Mesenchymal stem cell (in vitro differentiated cells and primary cell): ENCODE data around the gene CWH43. TPM values are rescaled to one million over a fixed set of nuclear protein-coding genes. Genes with fewer than 3 reads are reported as not detected.
A peak's percentile ranks its signal among the peaks of the same experiment; 100 is the strongest.

ENCODE experiments used
- DNase-seq: peaks from one replicate; pipeline ENCODE4 v3.0.0-alpha.2; 2013
- H2AFZ ChIP-seq: one replicate; pipeline ENCODE4 v1.6.1; 2013; ENCODE audit warnings: low read depth, mild to moderate bottlenecking, control low read depth, inconsistent platforms, low read length, moderate library complexity
- H2AK5ac ChIP-seq: 2 replicates; pipeline ENCODE4 v1.6.1; 2013; ENCODE audit warnings: low read length, moderate library complexity, mild to moderate bottlenecking, inconsistent platforms; ENCODE audit not compliant: severe bottlenecking
- H2BK120ac ChIP-seq: one replicate; pipeline ENCODE4 v1.6.1; 2013; ENCODE audit warnings: low read depth, mild to moderate bottlenecking, inconsistent platforms, low read length, moderate library complexity
- H2BK12ac ChIP-seq, 2 experiments: one replicate each; pipeline ENCODE4 v1.6.1; 2013; ENCODE audit warnings: inconsistent platforms in 2 of 2, low read length in 2 of 2, mild to moderate bottlenecking in 2 of 2, moderate library complexity in 2 of 2, control low read depth in 1 of 2
- H2BK15ac ChIP-seq: one replicate; pipeline ENCODE4 v1.6.1; 2013; ENCODE audit warnings: mild to moderate bottlenecking, low read depth, inconsistent platforms; ENCODE audit not compliant: poor library complexity, severe bottlenecking
- H2BK5ac ChIP-seq: 2 replicates; pipeline ENCODE4 v1.6.1; 2013; ENCODE audit warnings: low read depth, mild to moderate bottlenecking, low read length, control low read depth, inconsistent platforms; ENCODE audit not compliant: poor library complexity, severe bottlenecking
- H3K14ac ChIP-seq, 2 experiments: one replicate each; pipeline ENCODE4 v1.6.1; 2013; ENCODE audit warnings: inconsistent platforms in 2 of 2, low read length in 2 of 2, control low read depth in 1 of 2, mild to moderate bottlenecking in 1 of 2, moderate library complexity in 1 of 2
- H3K18ac ChIP-seq, 2 experiments: one replicate each; pipeline ENCODE4 v1.6.1; 2013; ENCODE audit warnings: inconsistent platforms in 2 of 2, low read length in 2 of 2, control low read depth in 1 of 2, low read depth in 1 of 2, mild to moderate bottlenecking in 1 of 2
- H3K23ac ChIP-seq, 2 experiments: one replicate each; pipeline ENCODE4 v1.6.1; 2013; ENCODE audit warnings: inconsistent platforms in 2 of 2, low read length in 2 of 2, mild to moderate bottlenecking in 2 of 2, moderate library complexity in 2 of 2, control low read depth in 1 of 2
- H3K27ac ChIP-seq: 2 replicates; pipeline ENCODE4 v1.5.1; 2013; ENCODE audit warnings: mild to moderate bottlenecking, moderate library complexity, low read length, control low read depth, inconsistent platforms; ENCODE audit not compliant: poor library complexity, severe bottlenecking
- H3K27me3 ChIP-seq, 2 experiments: 2 replicates each; pipeline versions ENCODE4 v1.6.1 to v1.7.0; 2013; ENCODE audit warnings: low read length in 2 of 2, mild to moderate bottlenecking in 2 of 2, moderate library complexity in 2 of 2, control low read depth in 1 of 2, inconsistent platforms in 1 of 2; ENCODE audit not compliant: control insufficient read depth in 1 of 2, insufficient read depth in 1 of 2
- H3K36me3 ChIP-seq, 2 experiments: 2 replicates each; pipeline versions ENCODE4 v1.6.1 to v1.7.0; 2013; ENCODE audit warnings: low read length in 2 of 2, control low read depth in 1 of 2, inconsistent platforms in 1 of 2, low read depth in 1 of 2, mild to moderate bottlenecking in 1 of 2; ENCODE audit not compliant: insufficient read depth in 2 of 2, control insufficient read depth in 1 of 2
- H3K4ac ChIP-seq, 2 experiments: one replicate each; pipeline ENCODE4 v1.6.1; 2013; ENCODE audit warnings: inconsistent platforms in 2 of 2, low read length in 2 of 2, mild to moderate bottlenecking in 2 of 2, moderate library complexity in 2 of 2, control low read depth in 1 of 2, low read depth in 1 of 2
- H3K4me1 ChIP-seq: 2 replicates; pipeline ENCODE4 v1.6.1; 2013; ENCODE audit warnings: low read depth, low read length, control low read depth; ENCODE audit not compliant: control insufficient read depth, insufficient read depth
- H3K4me2 ChIP-seq: 2 replicates; pipeline ENCODE4 v1.6.1; 2013; ENCODE audit warnings: low read length, mild to moderate bottlenecking, inconsistent platforms; ENCODE audit not compliant: poor library complexity, severe bottlenecking
- H3K4me3 ChIP-seq, 2 experiments: 2 replicates each; pipeline versions ENCODE4 v1.5.1 to v1.7.0; 2013; ENCODE audit warnings: low read length in 2 of 2, mild to moderate bottlenecking in 2 of 2, control low read depth in 1 of 2, low read depth in 1 of 2; ENCODE audit not compliant: insufficient read depth in 1 of 2
- H3K79me1 ChIP-seq: replicated peaks from 2 replicates; pipeline ENCODE4 v1.6.1; 2013; ENCODE audit warnings: mild to moderate bottlenecking, control low read depth, low read length, inconsistent platforms; ENCODE audit not compliant: poor library complexity, severe bottlenecking
- H3K9ac ChIP-seq: 2 replicates; pipeline ENCODE4 v1.7.0; 2013; ENCODE audit warnings: mild to moderate bottlenecking, low read length, moderate library complexity
- H3K9me3 ChIP-seq: 2 replicates; pipeline ENCODE4 v1.7.0; 2013; ENCODE audit warnings: mild to moderate bottlenecking, low read length; ENCODE audit not compliant: control insufficient read depth
- H4K8ac ChIP-seq: one replicate; pipeline ENCODE4 v1.6.1; 2013; ENCODE audit warnings: inconsistent platforms, mild to moderate bottlenecking, low read length, moderate library complexity
- H4K91ac ChIP-seq: one replicate; pipeline ENCODE4 v1.6.1; 2013; ENCODE audit warnings: mild to moderate bottlenecking, low read length, inconsistent platforms
- WGBS: methylation state at CpG from one replicate; pipeline ENCODE4 v1.1.7; 2013; ENCODE audit warnings: mixed read lengths; 5-methylcytosine and 5-hydroxymethylcytosine counted together
- polyA plus RNA-seq, 2 experiments: library from polyadenylated mRNA; stranded (reverse); fragments of 200-250 nt; gene quantifications; one replicate each; pipeline ENCODE4 v1.2.3, GENCODE V29; 2013

Gene CWH43
- polyA plus RNA-seq (2013, experiment 1 of 2): not detected
- not detected for polyA plus RNA-seq (2013, experiment 2 of 2)

DNA sequence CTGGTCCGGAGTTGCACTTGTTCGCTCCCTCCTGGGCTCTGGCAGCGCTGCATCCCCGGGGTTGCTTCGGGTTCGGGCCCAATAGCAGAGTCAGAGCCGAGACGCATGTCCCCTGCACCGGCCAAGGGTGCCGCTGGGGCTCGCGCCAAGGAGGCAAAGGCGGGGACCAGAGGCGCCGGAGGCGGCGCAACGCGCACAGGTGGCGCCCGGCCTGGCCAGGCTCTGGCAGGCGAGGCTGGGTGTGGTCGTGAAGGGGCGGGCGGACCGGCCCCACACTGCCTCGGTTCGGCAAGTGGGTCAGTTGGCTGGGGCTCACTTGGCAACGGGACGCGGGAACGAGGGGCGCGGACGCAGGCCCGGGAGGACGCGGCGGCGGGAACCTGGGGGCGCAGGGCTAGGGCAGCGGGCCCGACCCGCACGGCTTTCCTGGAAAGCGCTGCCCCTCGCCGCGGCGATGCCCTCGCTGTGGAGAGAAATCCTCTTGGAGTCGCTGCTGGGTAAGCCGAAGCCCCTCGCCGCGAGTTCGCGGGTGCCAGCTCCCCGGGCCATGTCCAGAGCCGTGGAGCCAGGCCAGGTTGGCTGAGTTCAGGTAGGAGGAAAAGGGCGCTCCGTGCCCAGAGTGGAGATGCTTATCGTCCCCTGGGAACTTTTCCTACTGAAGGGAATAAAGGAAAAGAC lies at the start of gene CWH43:
TSS of gene CWH43 (plus strand) at position 300 of the 678 bp plus-strand sequence. CDS start at position 455, 155 bp downstream.
- H3K4me1 ChIP-seq: peaks cover 5% of the 10 kb centered on the region
- H3K27me3 ChIP-seq: peaks cover 41 to 50% of the 10 kb centered on the region in 2 experiments
- no peak within 1 kb of the TSS for H2BK5ac ChIP-seq
- WGBS: 10% methylated on average over 63 of the region's 63 CpGs
- H3K4me3 ChIP-seq: peak within 1 kb of the TSS in 1 of 2 experiments; percentile 6
- H3K79me1 ChIP-seq: no peaks in the 10 kb centered on the region
- no peak within 1 kb of the TSS for H3K4me2 ChIP-seq
- no peak within 1 kb of the TSS for H3K18ac ChIP-seq
- no peak within 1 kb of the TSS for H3K27ac ChIP-seq
- peaks cover 7% of the 10 kb centered on the region for H3K9me3 ChIP-seq
- no peak for DNase-seq
- no peak within 1 kb of the TSS for H4K91ac ChIP-seq
- H3K4ac ChIP-seq: no peak within 1 kb of the TSS
- H2AK5ac ChIP-seq: no peak within 1 kb of the TSS
- no peak within 1 kb of the TSS for H3K23ac ChIP-seq
- H4K8ac ChIP-seq: no peak within 1 kb of the TSS
- H2AFZ ChIP-seq: no peak within 1 kb of the TSS
- H2BK120ac ChIP-seq: no peak within 1 kb of the TSS
- H3K36me3 ChIP-seq: no peaks in the 10 kb centered on the region
- no peak within 1 kb of the TSS for H2BK12ac ChIP-seq
- H3K9ac ChIP-seq: no peak within 1 kb of the TSS
- H2BK15ac ChIP-seq: no peak within 1 kb of the TSS
- no peak within 1 kb of the TSS for H3K14ac ChIP-seq

- Histone ChIP-seq H3K18ac (no peak overlapping the region), H3K4me2 (no peak overlapping the region), H2BK12ac (no peak overlapping the region), H3K27me3 (peaks cover 0 to 7% of the 10 kb centered on the region in 2 experiments), H4K91ac (no peak overlapping the region), H3K27ac (no peak overlapping the region), H3K36me3 (no peaks in the 10 kb centered on the region), H2AFZ (no peak overlapping the region), H2BK5ac (no peak overlapping the region), H3K14ac (no peak overlapping the region), H3K9ac (no peak overlapping the region), H4K8ac (no peak overlapping the region), H3K4me1 (peaks cover 1% of the 10 kb centered on the region), H3K79me1 (no peaks in the 10 kb centered on the region), H3K9me3 (no peaks in the 10 kb centered on the region), H3K4ac (no peak overlapping the region), H3K23ac (no peak overlapping the region), H2BK120ac (no peak overlapping the region), H2BK15ac (no peak overlapping the region), H2AK5ac (no peak overlapping the region), H3K4me3 (no peak overlapping the region)
- WGBS: no CpG with 5 or more reads among the region's 2 CpGs
- DNase-seq: no peak
Measured at GRCh38 chr4:48937033-48937432, 49.0 kb upstream of the CWH43 start.

DNA sequence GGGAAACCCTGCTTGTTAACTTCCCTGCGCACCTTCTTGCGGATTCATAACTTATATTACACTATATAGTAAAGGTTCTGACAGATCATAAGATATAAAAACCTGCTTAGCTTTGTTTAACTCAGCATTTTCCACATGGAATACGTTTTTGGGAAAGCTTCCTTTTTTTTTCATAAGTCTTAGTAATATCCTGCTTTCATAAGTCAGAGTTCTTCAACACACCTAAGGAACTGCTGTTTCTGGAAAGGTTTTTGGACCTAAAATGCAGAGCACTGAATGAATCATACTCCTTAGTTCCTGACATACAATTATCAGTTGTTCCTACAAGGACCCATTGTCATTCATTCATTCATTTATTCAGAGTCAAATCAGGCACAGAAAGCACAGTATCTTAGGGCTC lies 47.2 kb upstream of the CWH43 start:
- H3K4me1 ChIP-seq: peaks cover 1% of the 10 kb centered on the region
- H3K18ac ChIP-seq: no peak overlapping the region
- no peak overlapping the region for H2BK120ac ChIP-seq
- H2BK15ac ChIP-seq: no peak overlapping the region
- no peak overlapping the region for H2BK5ac ChIP-seq
- no peaks in the 10 kb centered on the region for H3K36me3 ChIP-seq
- no peak overlapping the region for H2BK12ac ChIP-seq
- no peak overlapping the region for H3K23ac ChIP-seq
- WGBS: no CpG with 5 or more reads among the region's 3 CpGs
- no peak overlapping the region for H3K4me3 ChIP-seq
- no peak overlapping the region for H3K27ac ChIP-seq
- H3K79me1 ChIP-seq: no peaks in the 10 kb centered on the region
- no peaks in the 10 kb centered on the region for H3K9me3 ChIP-seq
- DNase-seq: no peak
- H4K91ac ChIP-seq: no peak overlapping the region
- H2AFZ ChIP-seq: no peak overlapping the region
- no peak overlapping the region for H4K8ac ChIP-seq
- H3K14ac ChIP-seq: no peak overlapping the region
- H3K4me2 ChIP-seq: no peak overlapping the region
- no peak overlapping the region for H3K9ac ChIP-seq
- no peak overlapping the region for H2AK5ac ChIP-seq
- H3K27me3 ChIP-seq: peaks cover 0 to 7% of the 10 kb centered on the region in 2 experiments
- H3K4ac ChIP-seq: no peak overlapping the region

GRCh38 chr4:48939785-48940184 lies 46.3 kb upstream of the CWH43 start:
- Histone ChIP-seq H3K4me2 (no peak overlapping the region), H3K4ac (no peak overlapping the region), H4K8ac (no peak overlapping the region), H3K23ac (no peak overlapping the region), H3K4me1 (peaks cover 1% of the 10 kb centered on the region), H3K9ac (no peak overlapping the region), H2BK120ac (no peak overlapping the region), H3K79me1 (no peaks in the 10 kb centered on the region), H3K36me3 (no peaks in the 10 kb centered on the region), H2BK5ac (no peak overlapping the region), H2AK5ac (no peak overlapping the region), H3K9me3 (no peaks in the 10 kb centered on the region), H2AFZ (no peak overlapping the region), H3K14ac (no peak overlapping the region), H4K91ac (no peak overlapping the region), H2BK15ac (no peak overlapping the region), H3K18ac (no peak overlapping the region), H3K27ac (peak overlapping the region; percentile 47), H3K4me3 (no peak overlapping the region), H3K27me3 (peaks cover 0 to 7% of the 10 kb centered on the region in 2 experiments), H2BK12ac (no peak overlapping the region)
- peak; percentile 22 for DNase-seq
